Heart left ventricle (tissue), 16 donors: Measurements from ENCODE around the gene DPEP1. TPM values are rescaled to one million over a fixed set of nuclear protein-coding genes. Genes with fewer than 3 reads are reported as not detected.

Experiments used
- ATAC-seq, 4 donors: fragments of 200-7000 bp; cut with Tn5 transposase; one replicate each; pipeline ENCODE4 v1.9.1; 2020 to 2022; ENCODE audit warnings: moderate library complexity in 4 of 4, mild to moderate bottlenecking in 3 of 4, moderate number of reproducible peaks in 1 of 4
- DNase-seq, 5 donors: peaks; one replicate each; pipeline ENCODE4 v3.0.0-alpha.2; 2020
- H3K27ac ChIP-seq, 12 donors: fragments of 200-600 bp; sonication (generic) in 4 of 12; one replicate each; pipeline versions ENCODE4 v1.5.0 to v1.8.0; 2016 to 2022; ENCODE audit warnings: mild to moderate bottlenecking in 2 of 12
- H3K27me3 ChIP-seq, 9 donors: fragments of 200-600 bp; sonication (generic) in 2 of 9; one replicate each; pipeline versions ENCODE4 v1.5.1 to v1.8.0; 2016 to 2022; ENCODE audit warnings: mild to moderate bottlenecking in 3 of 9
- H3K36me3 ChIP-seq, 9 donors: fragments of 200-600 bp; sonication (generic) in 2 of 9; one replicate each; pipeline versions ENCODE4 v1.5.0 to v1.8.0; 2018 to 2022; ENCODE audit warnings: mild to moderate bottlenecking in 2 of 9
- H3K4me1 ChIP-seq, 12 donors: fragments of 200-600 bp; sonication (generic) in 4 of 12; one replicate each; pipeline versions ENCODE4 v1.5.0 to v1.8.0; 2016 to 2022; ENCODE audit warnings: mild to moderate bottlenecking in 3 of 12
- H3K4me3 ChIP-seq, 12 donors: fragments of 200-600 bp; sonication (generic) in 4 of 12; one replicate each; pipeline versions ENCODE4 v1.5.0 to v1.8.0; 2017 to 2022; ENCODE audit warnings: mild to moderate bottlenecking in 9 of 12, moderate library complexity in 4 of 12
- H3K9me3 ChIP-seq, 12 donors: fragments of 200-600 bp; sonication (generic) in 4 of 12; one replicate each; pipeline versions ENCODE4 v1.5.0 to v1.8.0; 2016 to 2022; ENCODE audit warnings: mild to moderate bottlenecking in 1 of 12
- CTCF ChIP-seq, 12 donors: fragments of 200-600 bp; sonication (generic) in 4 of 12; IDR thresholded peaks; one replicate each; pipeline versions ENCODE4 v1.5.0 to v1.8.0; 2018 to 2022; ENCODE audit warnings: antibody characterized with exemption in 12 of 12, mild to moderate bottlenecking in 5 of 12
- POLR2A ChIP-seq, 2 donors: fragments of 450-650 bp; IDR thresholded peaks; one replicate each; pipeline ENCODE4 v1.6.1; 2017; ENCODE audit warnings: antibody characterized with exemption in 2 of 2, mild to moderate bottlenecking in 2 of 2, moderate library complexity in 2 of 2
- WGBS, 4 donors: extraction: QIAGEN DNeasy Blood & Tissue Kit in 2 of 4; methylation state at CpG; one replicate each; pipeline versions ENCODE4 v1.1.5 to v1.1.7; 2013 to 2018; 5-methylcytosine and 5-hydroxymethylcytosine counted together
- intact Hi-C, 10 donors: fragments of 100-400 bp; cut with DNase I; formaldehyde crosslinking; loops; one replicate each; pipeline versions ENCODE4 v1.11.1 to v1.14.2; 2022
- polyA plus RNA-seq, 2 donors: library from polyadenylated mRNA; stranded (reverse); fragments of 200-250 nt; gene quantifications; one replicate each; pipeline ENCODE4 v1.2.3, GENCODE V29; 2013
- total RNA-seq, 9 donors: library from RNA; depleted of rRNA in 2 of 9; stranded (reverse); fragments of >200 nt in 2 of 9; fragmentation: NEBNext Ultra II Directional in 3 of 9; extraction: Animal tissue kit (Norgen Biotek cat#: 25700) in 3 of 9; gene quantifications; one replicate each; pipeline versions ENCODE4 v1.1.0 to v1.2.4, GENCODE V29; 2016 to 2023
- donor health status: ischemic (EF 13 %, LVEDD 7.1; RV severe dilation, severe dysfunction).
- donor health status: healthy with polysubstance abuse.
- donor health status: DM: no; HTN: yes; CAD: no.
- donor health status: DM: no; HTN: no; CAD: no.
- donor health status: ischemic (EF 25% LVEDD 6.9; RV normal size, moderate dysfunction).
- donor health status: ischemic (EF 25% LVEDD 5.7; RV mildly dilated, moderate dysfunction).
- donor health status: healthy.
- donor health status: DM: yes; HTN: yes; CAD: no.
- donor health status: ischemic (EF 35%, LVEDD 5.7; RV mildly dilated, moderate dysfunction).
- donor health status: nonischemic (EF 11% LVEDD 7.7; RV severe dilation, severe dysfunction).
- donor health status: DM: yes; HTN: yes; CAD: no.
- donor health status: PGD.
- donor health status: ischemic (EF 29% LVEDD 5.4; RV normal size, mild dysfunction).
- donor health status: nonischemic (EF 23%, LVEDD 6.1; RV moderate dilation, normal function).

The DPEP1 gene
- total and polyA plus RNA-seq, 11 donors, result not detected

- 58 to 74% (median 70%) methylated on average over 10 of the region's 10 CpGs for WGBS, 4 donors
- Histone ChIP-seq H3K4me3 (no peak overlapping the region), H3K36me3 (no peaks in the 10 kb centered on the region), H3K27me3 (peaks cover 0 to 15% (median 13%) of the 10 kb centered on the region in 9 donors), H3K9me3 (no peaks in the 10 kb centered on the region), H3K4me1 (peaks cover 0 to 16% (median 7%) of the 10 kb centered on the region in 12 donors), H3K27ac (no peak overlapping the region)
- no peak for ATAC-seq
- intact Hi-C loops, result loop anchor here in 1 of 10 donors (10.0 kb wide), 1 partner anchor 303 kb away; no protein-coding TSS in a partner anchor
- DNase-seq, result no peak
- no peak for TF ChIP-seq CTCF (IDR thresholded peaks at IDR 0.05)
- TF ChIP-seq POLR2A (IDR thresholded peaks at IDR 0.05), result no peak
Measured at GRCh38 chr16:89637379-89637778, 23.9 kb downstream of the DPEP1 start.

- 65 to 80% (median 74%) methylated on average over 8 to 10 of the region's 10 CpGs for WGBS, 4 donors
- Histone ChIP-seq H3K36me3 (no peaks in the 10 kb centered on the region), H3K4me1 (peaks cover 0 to 16% (median 7%) of the 10 kb centered on the region in 12 donors), H3K27me3 (peaks cover 0 to 5% (median 2%) of the 10 kb centered on the region in 9 donors), H3K9me3 (no peaks in the 10 kb centered on the region), H3K4me3 (no peak overlapping the region), H3K27ac (no peak overlapping the region)
- DNase-seq, result no peak
- no peak for TF ChIP-seq CTCF (IDR thresholded peaks at IDR 0.05)
- no peak for TF ChIP-seq POLR2A (IDR thresholded peaks at IDR 0.05)
- intact Hi-C loops, result loop anchor here in 1 of 10 donors (10.0 kb wide), 1 partner anchor 304 kb away; no protein-coding TSS in a partner anchor
- no peak for ATAC-seq
Measured at GRCh38 chr16:89638455-89638854, 25.0 kb downstream of the DPEP1 start.

GRCh38 chr16:89639385-89639784, 25.9 kb downstream of the DPEP1 start:
- Histone ChIP-seq H3K27me3 (no peaks in the 10 kb centered on the region), H3K4me3 (no peak overlapping the region), H3K4me1 (peaks cover 0 to 16% (median 7%) of the 10 kb centered on the region in 12 donors), H3K27ac (no peak overlapping the region), H3K9me3 (no peaks in the 10 kb centered on the region), H3K36me3 (peaks cover 0 to 6% (median 0%) of the 10 kb centered on the region in 9 donors)
- intact Hi-C loops, result loop anchor here in 1 of 10 donors (10.0 kb wide), 1 partner anchor 305 kb away; no protein-coding TSS in a partner anchor
- ATAC-seq, result no peak
- 85 to 93% (median 89%) methylated on average over 6 of the region's 6 CpGs for WGBS, 4 donors
- TF ChIP-seq CTCF (IDR thresholded peaks at IDR 0.05) (no peak), POLR2A (IDR thresholded peaks at IDR 0.05) (no peak)
- no peak for DNase-seq

GRCh38 chr16:89641458-89642119, 28.1 kb downstream of the DPEP1 start:
- Histone ChIP-seq H3K9me3 (no peaks in the 10 kb centered on the region), H3K27ac (no peak overlapping the region), H3K36me3 (peaks cover 0 to 28% (median 18%) of the 10 kb centered on the region in 9 donors), H3K4me3 (peak overlapping the region in 7 of 12 donors; percentile 40 to 62 (median 48)), H3K27me3 (no peaks in the 10 kb centered on the region), H3K4me1 (peaks cover 0 to 17% (median 7%) of the 10 kb centered on the region in 12 donors)
- intact Hi-C loops, result loop anchor here in 7 of 10 donors (2.0 to 10.0 kb wide), 8 partner anchors 67 to 399 kb away; partner anchors contain the start of gene CPNE7 (in 3 of the 7)
- TF ChIP-seq POLR2A (IDR thresholded peaks at IDR 0.05) (no peak), CTCF (IDR thresholded peaks at IDR 0.05) (peak in 1 of 12 donors; percentile 2)
- WGBS, 4 donors, result 37 to 46% (median 41%) methylated on average over 13 to 14 of the region's 14 CpGs
- DNase-seq (peak in 1 of 5 donors; percentile 62), ATAC-seq (no peak)
